Liver (tissue), 9 donors: Measurements from ENCODE around the gene SLC24A4. TPM values are rescaled to one million over a fixed set of nuclear protein-coding genes. Genes with fewer than 3 reads are reported as not detected.

Experiments
- DNase-seq: peaks from one replicate; pipeline ENCODE4 v3.0.0-alpha.2; 2017; ENCODE audit warnings: low spot score
- H3K27ac ChIP-seq, 2 donors: one replicate each; pipeline ENCODE4 v1.7.0; 2013; ENCODE audit warnings: inconsistent platforms in 2 of 2, low read length in 2 of 2, control low read depth in 1 of 2, low read depth in 1 of 2, mild to moderate bottlenecking in 1 of 2
- H3K27me3 ChIP-seq, 4 donors: one replicate each; pipeline versions ENCODE4 v1.6.1 to v1.7.0; 2013; ENCODE audit warnings: low read length in 3 of 4, inconsistent platforms in 1 of 4, mild to moderate bottlenecking in 1 of 4, moderate library complexity in 1 of 4; ENCODE audit not compliant: control insufficient read depth in 4 of 4, insufficient read depth in 4 of 4
- H3K36me3 ChIP-seq, 4 donors: one replicate each; pipeline versions ENCODE4 v1.6.1 to v1.7.0; 2013; ENCODE audit warnings: low read length in 3 of 4, mild to moderate bottlenecking in 3 of 4, low read depth in 1 of 4, moderate library complexity in 1 of 4; ENCODE audit not compliant: control insufficient read depth in 4 of 4, insufficient read depth in 3 of 4
- H3K4me1 ChIP-seq, 4 donors: one replicate each; pipeline versions ENCODE4 v1.6.1 to v1.7.0; 2013; ENCODE audit warnings: low read length in 3 of 4, mild to moderate bottlenecking in 3 of 4, moderate library complexity in 1 of 4; ENCODE audit not compliant: control insufficient read depth in 4 of 4, insufficient read depth in 4 of 4
- H3K4me3 ChIP-seq, 3 donors: one replicate each; pipeline versions ENCODE4 v1.6.1 to v1.7.0; 2013; ENCODE audit warnings: low read length in 3 of 3, control low read depth in 1 of 3, low read depth in 1 of 3, mild to moderate bottlenecking in 1 of 3
- H3K9ac ChIP-seq, 2 donors: one replicate each; pipeline ENCODE4 v1.7.0; 2013; ENCODE audit warnings: low read length in 2 of 2, mild to moderate bottlenecking in 2 of 2, moderate library complexity in 2 of 2, control low read depth in 1 of 2, low read depth in 1 of 2
- H3K9me3 ChIP-seq, 4 donors: one replicate each; pipeline versions ENCODE4 v1.6.1 to v1.7.0; 2013; ENCODE audit warnings: low read length in 3 of 4; ENCODE audit not compliant: control insufficient read depth in 4 of 4
- ATF3 ChIP-seq: IDR thresholded peaks from 2 replicates; pipeline ENCODE4 v1.6.1; 2016; ENCODE audit warnings: antibody characterized with exemption
- CTCF ChIP-seq: fragments of 150-350 bp; IDR thresholded peaks from 2 replicates; pipeline ENCODE4 v1.5.1; 2017; ENCODE audit warnings: improper control_type of control experiment, low read depth, low read length; ENCODE audit not compliant: missing input control
- EGR1 ChIP-seq, 2 donors: IDR thresholded peaks; 2 replicates each; pipeline ENCODE4 v1.6.1; 2016 to 2018; ENCODE audit warnings: antibody characterized with exemption in 2 of 2, low read depth in 2 of 2
- FOXA1 ChIP-seq: IDR thresholded peaks from 2 replicates; pipeline ENCODE4 v1.6.1; 2016; ENCODE audit warnings: antibody characterized with exemption
- FOXA2 ChIP-seq: IDR thresholded peaks from 2 replicates; pipeline ENCODE4 v1.6.1; 2016; ENCODE audit warnings: antibody characterized with exemption
- HNF4A ChIP-seq, 2 donors: conservative IDR thresholded peaks; 2 replicates each; pipeline ENCODE4 v1.6.1; 2016; ENCODE audit warnings: antibody characterized with exemption in 2 of 2, mild to moderate bottlenecking in 2 of 2
- HNF4G ChIP-seq: IDR thresholded peaks from 2 replicates; pipeline ENCODE4 v1.6.1; 2016; ENCODE audit warnings: antibody characterized with exemption
- JUND ChIP-seq, 2 donors: IDR thresholded peaks; 2 replicates each; pipeline ENCODE4 v1.6.1; 2016; ENCODE audit warnings: antibody characterized with exemption in 2 of 2
- MAX ChIP-seq: IDR thresholded peaks from 2 replicates; pipeline ENCODE4 v1.6.1; 2016; ENCODE audit warnings: antibody characterized with exemption
- NR2F2 ChIP-seq: IDR thresholded peaks from 2 replicates; pipeline ENCODE4 v1.6.1; 2016; ENCODE audit warnings: antibody characterized with exemption
- RAD21 ChIP-seq, 2 donors: IDR thresholded peaks; 2 replicates each; pipeline ENCODE4 v1.6.1; 2016; ENCODE audit warnings: antibody characterized with exemption in 2 of 2, mild to moderate bottlenecking in 2 of 2
- RXRA ChIP-seq, 2 donors: IDR thresholded peaks; 2 replicates each; pipeline ENCODE4 v1.6.1; 2017 to 2018; ENCODE audit warnings: antibody characterized with exemption in 2 of 2, mild to moderate bottlenecking in 1 of 2
- SP1 ChIP-seq: IDR thresholded peaks from 2 replicates; pipeline ENCODE4 v1.6.1; 2018; ENCODE audit warnings: antibody characterized with exemption, mild to moderate bottlenecking
- TAF1 ChIP-seq: conservative IDR thresholded peaks from 2 replicates; pipeline ENCODE4 v1.6.1; 2016; ENCODE audit warnings: antibody characterized with exemption, mild to moderate bottlenecking
- YY1 ChIP-seq: IDR thresholded peaks from 2 replicates; pipeline ENCODE4 v1.6.1; 2016; ENCODE audit warnings: antibody characterized with exemption, mild to moderate bottlenecking
- ZBTB33 ChIP-seq: IDR thresholded peaks from 2 replicates; pipeline ENCODE4 v1.6.1; 2016; ENCODE audit warnings: antibody characterized with exemption
- WGBS: extraction: QIAGEN DNeasy Blood & Tissue Kit; methylation state at CpG from one replicate; pipeline ENCODE4 v1.1.7; 2013; 5-methylcytosine and 5-hydroxymethylcytosine counted together
- polyA plus RNA-seq, 2 donors: library from polyadenylated mRNA; stranded (reverse) in 1 of 2; unstranded in 1 of 2; fragments of 200-250 nt in 1 of 2; fragments of >200 nt in 1 of 2; fragmentation: Nextera tagmentation in 1 of 2; extraction: Ambion mirVana in 1 of 2; gene quantifications; one replicate each; pipeline versions ENCODE4 v1.2.1 to v1.2.3, GENCODE V29; 2013 to 2015
- total RNA-seq, 2 donors: library from RNA; depleted of rRNA; stranded (reverse); fragments of >200 nt; gene quantifications; one replicate each; pipeline ENCODE4 v1.2.3, GENCODE V29; 2014
- donor health status: healthy.
- donor health status: healthy.
- donor health status: healthy.
- donor health status: healthy.
- donor health status: healthy.

The SLC24A4 gene
- total and polyA plus RNA-seq, 4 donors: 0.06 to 0.23 (median 0.12) TPM

GRCh38 chr14:92439537-92440344, 116.8 kb downstream of the SLC24A4 start:
- no peaks in the 10 kb centered on the region for H3K4me1 ChIP-seq
- DNase-seq: no peak
- WGBS: 63% methylated on average over 12 of the region's 12 CpGs

GRCh38 chr14:92440345-92441003, 117.5 kb downstream of the SLC24A4 start:
- no peak for DNase-seq
- Histone ChIP-seq H3K27ac (no peak overlapping the region), H3K27me3 (no peaks in the 10 kb centered on the region), H3K9ac (no peak overlapping the region), H3K4me3 (no peak overlapping the region), H3K9me3 (no peaks in the 10 kb centered on the region), H3K36me3 (no peaks in the 10 kb centered on the region), H3K4me1 (no peaks in the 10 kb centered on the region)
- WGBS: 91% methylated on average over 7 of the region's 7 CpGs
- TF ChIP-seq RAD21 (IDR thresholded peaks at IDR 0.05) (no peak), SP1 (no peak), YY1 (no peak), ZBTB33 (no peak), JUND (IDR thresholded peaks at IDR 0.05) (no peak), NR2F2 (no peak), MAX (no peak), RXRA (IDR thresholded peaks at IDR 0.05) (no peak), CTCF (no peak), FOXA2 (no peak), ATF3 (no peak), EGR1 (IDR thresholded peaks at IDR 0.05; ENCODE audit: low read depth in 2 of 2) (no peak), HNF4A (conservative IDR thresholded peaks at IDR 0.05) (no peak), FOXA1 (no peak), HNF4G (no peak)

More at GRCh38 chr14:92439537-92440344, 116.8 kb downstream of the SLC24A4 start:
- Histone ChIP-seq H3K27ac (no peak overlapping the region), H3K9me3 (no peaks in the 10 kb centered on the region), H3K36me3 (no peaks in the 10 kb centered on the region), H3K4me3 (no peak overlapping the region), H3K27me3 (no peaks in the 10 kb centered on the region), H3K9ac (no peak overlapping the region)
- no peak for TF ChIP-seq NR2F2
- TF ChIP-seq RAD21 (IDR thresholded peaks at IDR 0.05): no peak
- no peak for TF ChIP-seq TAF1
- no peak for TF ChIP-seq FOXA1
